ENCODE results near the gene REPS1. TPM values are rescaled to one million over a fixed set of nuclear protein-coding genes. Genes with fewer than 3 reads are reported as not detected.
"Not testable (repeated sequence)": the region's sequence is repeated elsewhere in the genome, so short reads cannot be mapped to it uniquely, and the experiment has no call there.

The REPS1 gene
- polyA plus RNA-seq, 1 of the 3 experiments (the other 2 are of a cell fraction), result 26.2 TPM

DNA sequence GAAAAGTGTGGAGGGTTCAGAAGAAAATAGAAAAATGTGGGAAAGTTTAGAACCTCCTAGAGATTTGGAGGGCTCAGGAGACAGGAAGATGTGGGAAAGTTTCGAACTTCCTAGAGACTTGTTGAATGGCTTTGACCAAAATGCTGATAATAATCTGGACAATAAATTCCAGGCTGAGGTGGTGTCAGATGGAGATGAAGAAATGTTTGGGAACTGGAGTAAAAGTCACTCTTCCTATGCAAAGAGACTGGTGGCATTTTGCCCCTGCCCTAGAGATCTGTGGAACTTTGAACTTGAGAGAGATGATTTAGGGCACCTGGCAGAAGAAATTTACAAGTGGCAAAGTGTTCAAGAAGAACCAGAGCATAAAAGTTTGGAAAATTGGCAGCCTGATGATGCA is 5.4 kb upstream of the REPS1 start:
- DNase-seq; H3K27me3 ChIP-seq (ENCODE audit: insufficient read depth); H3K27ac ChIP-seq (ENCODE audit: low read depth in 2 of 2, low read length in 1 of 2); POLR2A ChIA-PET; H2AFZ ChIP-seq (ENCODE audit: low read depth); H4K20me1 ChIP-seq (ENCODE audit: insufficient read depth); H3K4me3 ChIP-seq (ENCODE audit: low read depth in 2 of 2, low read length in 1 of 2); CTCF ChIA-PET; H3K4me2 ChIP-seq; H3K4me1 ChIP-seq (ENCODE audit: control insufficient read depth in 1 of 2, insufficient read depth in 2 of 2, low read depth in 1 of 2, low read length in 1 of 2); H3F3A ChIP-seq (replicated peaks; ENCODE audit: insufficient read depth); H3K79me2 ChIP-seq (ENCODE audit: insufficient read depth); H3K9ac ChIP-seq; H3K36me3 ChIP-seq (replicated peaks in 1 of 2; ENCODE audit: control insufficient read depth in 1 of 2, insufficient read depth in 2 of 2, low read length in 1 of 2); H3K9me2 ChIP-seq; H3K9me3 ChIP-seq: not testable (repeated sequence)
- 52% methylated on average over 1 of the region's 1 CpG for WGBS (ENCODE audit: low lambda C conversion rate)

DNA sequence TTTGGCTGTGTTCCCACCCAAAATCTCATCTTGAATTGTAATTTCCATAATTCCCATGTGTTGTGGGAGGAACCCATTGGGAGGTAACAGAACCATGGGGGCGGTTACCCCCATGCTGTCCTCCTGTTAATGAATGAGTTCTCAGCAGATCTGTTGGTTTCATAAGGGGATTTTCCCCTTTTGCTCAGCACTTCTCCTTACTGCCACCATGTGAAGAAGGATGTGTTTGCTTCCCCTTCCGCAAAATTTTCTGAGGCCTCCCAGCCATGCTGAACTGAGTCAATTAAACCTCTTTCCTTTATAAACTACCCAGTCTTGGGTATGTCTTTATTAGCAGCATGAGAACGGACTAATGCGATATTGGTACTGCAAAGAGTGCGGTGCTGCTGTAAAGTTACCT is 4.9 kb upstream of the REPS1 start:
- H3K4me2 ChIP-seq; H3K9me2 ChIP-seq; POLR2A ChIA-PET; H3K27me3 ChIP-seq (ENCODE audit: insufficient read depth); DNase-seq; H3K36me3 ChIP-seq (replicated peaks in 1 of 2; ENCODE audit: control insufficient read depth in 1 of 2, insufficient read depth in 2 of 2, low read length in 1 of 2); H3K27ac ChIP-seq (ENCODE audit: low read depth in 2 of 2, low read length in 1 of 2); H3F3A ChIP-seq (replicated peaks; ENCODE audit: insufficient read depth); H3K4me3 ChIP-seq (ENCODE audit: low read depth in 2 of 2, low read length in 1 of 2); H3K9ac ChIP-seq; H4K20me1 ChIP-seq (ENCODE audit: insufficient read depth); H3K9me3 ChIP-seq; H3K79me2 ChIP-seq (ENCODE audit: insufficient read depth); CTCF ChIA-PET; H2AFZ ChIP-seq (ENCODE audit: low read depth); H3K4me1 ChIP-seq (ENCODE audit: control insufficient read depth in 1 of 2, insufficient read depth in 2 of 2, low read depth in 1 of 2, low read length in 1 of 2): not testable (repeated sequence)
- 81% methylated on average over 5 of the region's 5 CpGs for WGBS (ENCODE audit: low lambda C conversion rate)

DNA sequence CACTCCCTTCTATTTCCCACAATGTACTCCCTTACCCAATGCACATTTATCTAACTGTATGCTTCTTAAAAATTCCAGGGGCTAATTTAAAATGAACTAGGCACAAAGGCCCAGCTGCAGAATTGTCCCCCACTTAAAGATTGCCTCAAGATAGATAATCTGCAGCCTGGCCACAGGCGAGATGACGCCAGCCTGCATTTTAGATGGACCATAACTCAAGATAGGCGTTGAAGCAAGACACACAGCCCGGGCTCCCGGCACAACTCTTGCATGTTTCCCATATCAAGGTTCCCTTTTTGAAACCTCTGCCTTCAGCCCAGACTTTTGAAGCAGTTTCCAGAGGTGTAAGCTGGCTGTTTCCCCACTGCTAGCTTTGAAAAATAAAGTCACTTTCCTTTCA is 3.2 kb upstream of the REPS1 start:
- H2AFZ ChIP-seq (ENCODE audit: low read depth), result no peak overlapping the region
- DNase-seq, result no peak
- no peaks in the 10 kb centered on the region for H3K9me3 ChIP-seq
- H3K4me2 ChIP-seq, result no peak overlapping the region
- no peaks in the 10 kb centered on the region for H3K9me2 ChIP-seq
- H3K9ac ChIP-seq, result no peak overlapping the region
- ChIA-PET CTCF (interaction anchor here (5.3 kb wide), 1 partner anchor 176 kb away, joined by 38 read pairs; no protein-coding TSS in a partner anchor), POLR2A (no interaction called here)
- H3K36me3 ChIP-seq (replicated peaks in 1 of 2; ENCODE audit: control insufficient read depth in 1 of 2, insufficient read depth in 2 of 2, low read length in 1 of 2), result no peaks in the 10 kb centered on the region
- H3K4me1 ChIP-seq (ENCODE audit: control insufficient read depth in 1 of 2, insufficient read depth in 2 of 2, low read depth in 1 of 2, low read length in 1 of 2), result peaks cover 0 to 6% of the 10 kb centered on the region in 2 experiments; a peak in 2 of 4 replicates
- TF ChIP-seq MXI1 (IDR thresholded peaks at IDR 0.05; ENCODE audit: low read depth, low read length) (no peak), POLR2AphosphoS5 (IDR thresholded peaks at IDR 0.05; ENCODE audit: low read depth, low read length) (no peak)
- H3F3A ChIP-seq (replicated peaks; ENCODE audit: insufficient read depth), result no peaks in the 10 kb centered on the region
- no peak overlapping the region for H3K4me3 ChIP-seq (ENCODE audit: low read depth in 2 of 2, low read length in 1 of 2)
- peaks cover 8% of the 10 kb centered on the region; the same call in 1 of the 2 replicates for H4K20me1 ChIP-seq (ENCODE audit: insufficient read depth)
- H3K79me2 ChIP-seq (ENCODE audit: insufficient read depth), result peaks cover 13% of the 10 kb centered on the region
- H3K27me3 ChIP-seq (ENCODE audit: insufficient read depth), result no peaks in the 10 kb centered on the region
- 84% methylated on average over 5 of the region's 5 CpGs for WGBS (ENCODE audit: low lambda C conversion rate)
- H3K27ac ChIP-seq (ENCODE audit: low read depth in 2 of 2, low read length in 1 of 2), result no peak overlapping the region

DNA sequence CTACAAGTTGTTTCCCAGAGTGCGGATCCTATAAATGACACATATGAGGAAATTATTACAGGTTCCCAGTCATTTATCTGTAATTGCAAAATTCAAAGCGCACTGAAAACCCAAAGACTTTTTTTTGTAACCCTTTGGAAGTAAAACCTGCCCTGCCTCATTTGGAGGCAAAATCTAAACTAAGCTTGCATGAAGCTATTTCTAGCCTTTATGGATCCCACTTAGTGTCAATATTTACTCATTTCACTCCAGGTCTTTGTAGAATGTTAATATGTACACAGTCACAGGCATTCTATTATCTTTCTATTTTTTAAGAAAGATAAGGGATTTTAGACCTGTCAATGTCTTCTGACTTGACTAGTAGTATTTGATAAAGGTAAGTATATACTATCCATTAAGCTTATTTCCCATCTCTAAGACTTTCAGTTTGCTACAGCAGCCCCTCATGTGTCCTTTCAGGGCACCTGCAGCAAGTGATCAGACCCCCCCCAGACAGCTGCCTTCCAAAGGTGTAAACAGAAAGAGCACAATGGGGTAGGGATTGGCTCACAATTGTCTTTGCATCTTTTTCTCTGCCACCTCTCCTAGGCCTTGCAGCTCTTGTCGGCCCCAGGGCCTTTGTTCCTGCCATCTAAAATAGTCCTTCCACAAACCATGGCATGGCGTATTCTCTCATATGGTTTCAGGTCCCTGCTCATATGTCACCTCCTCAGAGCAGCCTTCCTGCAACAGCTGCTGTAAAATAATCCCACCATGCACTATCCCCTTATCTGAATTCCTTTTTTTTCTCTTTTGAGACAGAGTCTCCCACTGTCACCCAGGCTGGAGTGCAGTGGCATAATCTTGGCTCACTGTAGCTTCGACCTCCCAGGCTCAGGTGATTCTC is 1.3 kb upstream of the REPS1 start:
- Histone ChIP-seq H3K4me2 (no peak overlapping the region), H3F3A (replicated peaks; ENCODE audit: insufficient read depth) (no peaks in the 10 kb centered on the region), H2AFZ (ENCODE audit: low read depth) (no peak overlapping the region), H3K9ac (no peak overlapping the region), H3K27me3 (ENCODE audit: insufficient read depth) (no peaks in the 10 kb centered on the region), H3K9me2 (no peaks in the 10 kb centered on the region), H4K20me1 (ENCODE audit: insufficient read depth) (peaks cover 20% of the 10 kb centered on the region), H3K79me2 (ENCODE audit: insufficient read depth) (peaks cover 32% of the 10 kb centered on the region), H3K27ac (ENCODE audit: low read depth in 2 of 2, low read length in 1 of 2) (no peak overlapping the region), H3K4me3 (ENCODE audit: low read depth in 2 of 2, low read length in 1 of 2) (no peak overlapping the region), H3K9me3 (no peaks in the 10 kb centered on the region), H3K4me1 (ENCODE audit: control insufficient read depth in 1 of 2, insufficient read depth in 2 of 2, low read depth in 1 of 2, low read length in 1 of 2) (peaks cover 0 to 6% of the 10 kb centered on the region in 2 experiments; a peak in 2 of 4 replicates), H3K36me3 (replicated peaks in 1 of 2; ENCODE audit: control insufficient read depth in 1 of 2, insufficient read depth in 2 of 2, low read length in 1 of 2) (no peaks in the 10 kb centered on the region)
- TF ChIP-seq FOXM1 (IDR thresholded peaks at IDR 0.05; ENCODE audit: low read depth), result no peak
- TF ChIP-seq JUND (IDR thresholded peaks at IDR 0.05), result no peak
- no peak for TF ChIP-seq TEAD4 (IDR thresholded peaks at IDR 0.05; ENCODE audit: borderline replicate concordance, insufficient read depth)
- TF ChIP-seq, protein P1, sequence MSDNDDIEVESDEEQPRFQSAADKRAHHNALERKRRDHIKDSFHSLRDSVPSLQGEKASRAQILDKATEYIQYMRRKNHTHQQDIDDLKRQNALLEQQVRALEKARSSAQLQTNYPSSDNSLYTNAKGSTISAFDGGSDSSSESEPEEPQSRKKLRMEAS (IDR thresholded peaks at IDR 0.05; ENCODE audit: low read depth), result no peak
- TF ChIP-seq, protein P2, sequence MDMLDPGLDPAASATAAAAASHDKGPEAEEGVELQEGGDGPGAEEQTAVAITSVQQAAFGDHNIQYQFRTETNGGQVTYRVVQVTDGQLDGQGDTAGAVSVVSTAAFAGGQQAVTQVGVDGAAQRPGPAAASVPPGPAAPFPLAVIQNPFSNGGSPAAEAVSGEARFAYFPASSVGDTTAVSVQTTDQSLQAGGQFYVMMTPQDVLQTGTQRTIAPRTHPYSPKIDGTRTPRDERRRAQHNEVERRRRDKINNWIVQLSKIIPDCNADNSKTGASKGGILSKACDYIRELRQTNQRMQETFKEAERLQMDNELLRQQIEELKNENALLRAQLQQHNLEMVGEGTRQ (IDR thresholded peaks at IDR 0.05; ENCODE audit: borderline replicate concordance, low read depth, low read length), result no peak
- no peak for TF ChIP-seq RAD21 (IDR thresholded peaks at IDR 0.05; ENCODE audit: low read length)
- DNase-seq, result no peak
- CTCF ChIA-PET, result interaction anchor here (0.6 to 5.3 kb wide), 13 partner anchors 11 to 376 kb away, joined by 3 to 38 read pairs (median 4); no protein-coding TSS in a partner anchor
- POLR2A ChIA-PET, result no interaction called here
- 84% methylated on average over 5 of the region's 5 CpGs for WGBS (ENCODE audit: low lambda C conversion rate)
